ENCODE data around the gene KRT84.

DNA sequence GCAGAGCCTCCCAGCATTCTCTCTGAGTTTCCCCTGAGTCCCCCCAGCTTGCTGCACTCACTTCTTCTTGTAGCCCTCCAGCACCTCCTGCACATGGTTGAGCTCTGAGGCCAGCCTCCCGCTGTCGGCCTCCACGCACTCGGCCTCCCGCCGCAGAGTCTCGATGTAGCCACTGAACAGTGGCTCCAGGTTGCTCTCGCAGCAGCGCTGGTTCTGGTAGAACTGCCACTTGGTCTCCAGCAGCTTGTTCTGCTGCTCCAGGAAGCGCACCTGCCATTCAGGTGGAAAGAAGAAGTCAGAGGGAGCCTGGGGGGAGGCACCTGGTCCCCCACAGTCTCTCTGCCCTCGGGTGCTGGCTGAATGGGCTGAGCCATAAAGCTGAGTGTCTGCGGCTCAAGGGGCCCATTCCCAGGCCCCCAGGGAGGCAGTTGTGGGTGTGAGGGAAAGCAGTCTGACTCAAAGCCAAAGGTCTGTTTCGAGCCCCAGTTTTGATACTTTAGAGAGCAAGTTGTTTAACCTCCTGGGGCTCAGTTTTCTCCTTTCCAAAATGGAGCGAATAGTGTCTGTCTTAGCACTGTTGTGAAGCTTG, 20.5 kb downstream of the KRT84 start:
- TF ChIP-seq YY1 (IDR thresholded peaks at IDR 0.05; ENCODE audit: insufficient read depth, insufficient read length): no peak
- TF ChIP-seq SUZ12 (IDR thresholded peaks at IDR 0.05; ENCODE audit: extremely low read depth, insufficient read depth, insufficient read length): no peak
